ENCODE results near the gene SORCS1. TPM values are rescaled to one million over a fixed set of nuclear protein-coding genes. Genes with fewer than 3 reads are reported as not detected.

SORCS1 gene
- total RNA-seq, 2 donors from 2014 or later = not detected

GRCh38 chr10:106694696-106695095 lies 469.8 kb downstream of the SORCS1 start:
- peaks cover 5% of the 10 kb centered on the region in 2 donors for H3K9me3 Mint-ChIP-seq
- no peak overlapping the region for H3K27ac Mint-ChIP-seq
- DNase-seq (ENCODE audit: low spot score in 2 of 2) (no peak), ATAC-seq (no peak)
- H3K36me3 Mint-ChIP-seq = no peaks in the 10 kb centered on the region

DNA sequence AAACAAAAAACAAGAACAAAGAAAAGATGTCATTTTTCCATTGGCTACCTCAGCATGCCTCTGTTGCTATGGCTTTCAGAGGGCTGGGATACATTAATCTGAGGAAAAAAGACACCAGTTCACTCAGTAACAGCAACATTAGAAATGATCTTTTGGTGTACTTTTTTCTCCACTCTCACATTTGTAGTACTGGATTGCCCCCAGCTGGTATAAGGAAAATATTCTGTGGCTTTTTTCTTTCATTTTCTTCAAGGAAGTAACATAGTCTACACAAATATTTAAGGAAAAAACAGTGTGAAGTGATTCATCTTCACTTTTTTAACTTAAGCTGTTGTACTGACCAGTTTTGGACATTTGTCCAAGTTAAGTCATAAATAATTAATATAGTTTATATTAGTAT lies 482.3 kb downstream of the SORCS1 start:
- Mint-ChIP-seq H3K36me3 (peaks cover 0 to 5% of the 10 kb centered on the region in 2 donors), H3K9me3 (peaks cover 0 to 18% of the 10 kb centered on the region in 2 donors), H3K27ac (no peak overlapping the region)
- DNase-seq (ENCODE audit: low spot score in 2 of 2) = no peak
- ATAC-seq = no peak

- Mint-ChIP-seq H3K27ac (no peak overlapping the region), H3K36me3 (peaks cover 0 to 12% of the 10 kb centered on the region in 2 donors), H3K9me3 (peaks cover 10 to 21% of the 10 kb centered on the region in 2 donors)
- ATAC-seq = no peak
- no peak for DNase-seq (ENCODE audit: low spot score in 2 of 2)
Observed at GRCh38 chr10:106680061-106680460, 484.4 kb downstream of the SORCS1 start.

- no peak for DNase-seq (ENCODE audit: low spot score in 2 of 2)
- H3K36me3 Mint-ChIP-seq = peaks cover 0 to 8% of the 10 kb centered on the region in 2 donors
- peaks cover 10 to 16% of the 10 kb centered on the region in 2 donors for H3K9me3 Mint-ChIP-seq
- ATAC-seq = no peak
- no peak overlapping the region for H3K27ac Mint-ChIP-seq
Observed at GRCh38 chr10:106679314-106679713, 485.2 kb downstream of the SORCS1 start.

GRCh38 chr10:106672517-106673175 lies 491.9 kb downstream of the SORCS1 start:
- DNase-seq (ENCODE audit: low spot score in 2 of 2) (no peak), ATAC-seq (no peak)
- peaks cover 14 to 15% of the 10 kb centered on the region in 2 donors for H3K9me3 Mint-ChIP-seq
- H3K27ac Mint-ChIP-seq = no peak overlapping the region
- H3K36me3 Mint-ChIP-seq = peaks cover 0 to 8% of the 10 kb centered on the region in 2 donors

DNA sequence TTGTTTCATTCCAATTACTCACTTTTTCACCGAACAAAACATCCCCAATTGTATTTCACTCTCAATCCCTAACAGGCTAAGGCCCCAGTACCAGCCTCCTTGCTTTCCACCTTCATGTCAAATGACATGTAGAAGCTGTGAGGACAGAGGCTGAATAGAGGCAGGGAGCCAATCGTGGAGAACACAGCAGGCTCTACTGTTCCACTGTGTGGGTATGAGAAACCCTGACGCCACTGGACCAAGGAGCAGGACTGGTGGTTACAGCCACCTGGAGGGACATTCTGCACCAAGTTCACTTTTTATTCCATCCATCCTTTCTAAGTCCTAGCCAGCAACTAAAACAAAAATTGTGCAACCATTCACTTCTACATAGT lies 502.8 kb downstream of the SORCS1 start:
- DNase-seq (ENCODE audit: low spot score in 2 of 2) = no peak
- no peak for ATAC-seq
- Mint-ChIP-seq H3K27ac (no peak overlapping the region), H3K36me3 (no peaks in the 10 kb centered on the region), H3K9me3 (peaks cover 0 to 4% of the 10 kb centered on the region in 2 donors)

DNA sequence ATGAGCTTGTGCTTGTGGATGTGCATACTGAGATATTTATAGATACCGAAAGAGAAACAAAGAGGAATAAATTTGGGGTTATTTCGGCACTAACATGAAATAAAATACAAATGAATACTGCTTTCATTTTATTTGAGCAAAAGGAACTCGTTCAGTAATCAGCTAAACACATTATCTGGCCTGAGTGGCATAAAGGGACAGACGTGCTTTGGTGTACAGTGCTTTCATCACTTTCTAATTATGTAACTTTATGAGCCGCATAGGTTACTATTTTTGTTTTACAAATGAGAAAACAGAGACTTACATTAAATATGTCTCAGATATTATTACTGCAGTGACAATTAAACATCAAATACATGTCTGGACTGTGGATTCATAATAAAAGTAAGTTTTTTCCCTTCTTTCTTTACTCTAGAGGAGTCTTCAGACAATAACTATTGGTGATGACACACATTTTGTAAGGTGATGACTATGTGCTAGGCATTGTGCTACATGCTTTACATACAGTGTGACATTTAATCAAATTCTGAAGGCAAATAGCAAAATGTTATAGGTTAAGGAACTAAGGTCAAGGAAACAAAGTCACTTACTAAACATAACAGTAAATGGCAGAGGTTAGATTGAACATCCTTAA lies 503.3 kb downstream of the SORCS1 start:
- Mint-ChIP-seq H3K9me3 (peaks cover 0 to 5% of the 10 kb centered on the region in 2 donors), H3K36me3 (no peaks in the 10 kb centered on the region), H3K27ac (no peak overlapping the region)
- DNase-seq (ENCODE audit: low spot score in 2 of 2) = no peak
- ATAC-seq = no peak

GRCh38 chr10:106660550-106660949 lies 504.0 kb downstream of the SORCS1 start:
- H3K27ac Mint-ChIP-seq = no peak overlapping the region

GRCh38 chr10:106655636-106656035 lies 508.9 kb downstream of the SORCS1 start:
- ATAC-seq (no peak), DNase-seq (ENCODE audit: low spot score in 2 of 2) (no peak)
- H3K36me3 Mint-ChIP-seq = no peaks in the 10 kb centered on the region
- H3K27ac Mint-ChIP-seq = no peak overlapping the region
- H3K9me3 Mint-ChIP-seq = peaks cover 0 to 5% of the 10 kb centered on the region in 2 donors

More at GRCh38 chr10:106660550-106660949, 504.0 kb downstream of the SORCS1 start:
- peaks cover 0 to 5% of the 10 kb centered on the region in 2 donors for H3K9me3 Mint-ChIP-seq
- DNase-seq (ENCODE audit: low spot score in 2 of 2) (no peak), ATAC-seq (no peak)
- no peaks in the 10 kb centered on the region for H3K36me3 Mint-ChIP-seq

GRCh38 chr10:106655165-106655564 lies 509.3 kb downstream of the SORCS1 start:
- ATAC-seq (no peak), DNase-seq (ENCODE audit: low spot score in 2 of 2) (no peak)
- no peaks in the 10 kb centered on the region for H3K36me3 Mint-ChIP-seq
- peaks cover 0 to 5% of the 10 kb centered on the region in 2 donors for H3K9me3 Mint-ChIP-seq
- no peak overlapping the region for H3K27ac Mint-ChIP-seq

- ATAC-seq = peak in 1 of 2 donors; percentile 18
- DNase-seq (ENCODE audit: low spot score in 2 of 2) = no peak
- Mint-ChIP-seq H3K9me3 (peaks cover 0 to 5% of the 10 kb centered on the region in 2 donors), H3K27ac (no peak overlapping the region), H3K36me3 (no peaks in the 10 kb centered on the region)
Observed at GRCh38 chr10:106652279-106652678, 512.2 kb downstream of the SORCS1 start.

GRCh38 chr10:106648534-106649481 lies 515.7 kb downstream of the SORCS1 start:
- no peak for ATAC-seq

GRCh38 chr10:106643473-106643872 lies 521.0 kb downstream of the SORCS1 start:
- no peak for DNase-seq (ENCODE audit: low spot score in 2 of 2)
- no peak for ATAC-seq
- no peaks in the 10 kb centered on the region for H3K36me3 Mint-ChIP-seq
- H3K9me3 Mint-ChIP-seq = no peaks in the 10 kb centered on the region
- H3K27ac Mint-ChIP-seq = no peak overlapping the region

More at GRCh38 chr10:106648534-106649481, 515.7 kb downstream of the SORCS1 start:
- no peak overlapping the region for H3K27ac Mint-ChIP-seq
- DNase-seq (ENCODE audit: low spot score in 2 of 2) = no peak
- no peaks in the 10 kb centered on the region for H3K9me3 Mint-ChIP-seq
- H3K36me3 Mint-ChIP-seq = no peaks in the 10 kb centered on the region

DNA sequence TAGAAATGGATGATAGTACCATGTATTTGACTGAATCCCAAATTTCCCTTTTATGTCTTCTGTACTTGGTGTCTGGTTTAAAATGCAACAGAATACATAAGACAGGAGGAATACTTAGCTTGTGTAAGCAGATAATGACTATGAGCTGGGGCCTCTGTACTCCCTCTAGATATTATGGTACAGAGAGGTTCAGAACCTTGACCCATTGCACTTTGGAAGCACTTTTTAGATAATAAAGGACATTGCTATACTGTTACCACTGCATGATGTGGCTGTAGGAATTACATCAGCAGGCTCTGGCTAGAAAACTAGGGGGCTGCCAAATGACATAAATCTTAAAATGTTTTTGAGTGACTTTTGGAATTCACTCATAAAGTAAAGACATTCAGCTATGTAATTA lies 526.6 kb downstream of the SORCS1 start:
- no peak for DNase-seq (ENCODE audit: low spot score in 2 of 2)
- no peak for ATAC-seq
- H3K9me3 Mint-ChIP-seq = peaks cover 0 to under 1% of the 10 kb centered on the region in 2 donors
- no peak overlapping the region for H3K27ac Mint-ChIP-seq
- H3K36me3 Mint-ChIP-seq = no peaks in the 10 kb centered on the region

- DNase-seq (ENCODE audit: low spot score in 2 of 2) (no peak), ATAC-seq (no peak)
- Mint-ChIP-seq H3K9me3 (peaks cover 0 to 4% of the 10 kb centered on the region in 2 donors), H3K36me3 (no peaks in the 10 kb centered on the region), H3K27ac (no peak overlapping the region)
Observed at GRCh38 chr10:106636766-106637491, 527.6 kb downstream of the SORCS1 start.

GRCh38 chr10:106635947-106636346 lies 528.6 kb downstream of the SORCS1 start:
- H3K27ac Mint-ChIP-seq = no peak overlapping the region
- no peak for DNase-seq (ENCODE audit: low spot score in 2 of 2)
- peaks cover 0 to 4% of the 10 kb centered on the region in 2 donors for H3K9me3 Mint-ChIP-seq
- ATAC-seq = no peak
- H3K36me3 Mint-ChIP-seq = no peaks in the 10 kb centered on the region

All from activated naive CD4-positive, alpha-beta T cell treated with anti-CD3 and anti-CD28 coated beads, Interleukin-2, amount 50 U/mL, for 72 hours (primary cell).